Left forelimb (tissue), 1 donor: ENCODE data around the gene LSG1.

Experiments used
- DNase-seq: peaks from one replicate; pipeline ENCODE4 v3.0.0-alpha.2; 2018; ENCODE audit warnings: low spot score

Gene LSG1

GRCh38 chr3:194686816-194687637 is 15.0 kb upstream of the LSG1 start:
- DNase-seq = no peak

GRCh38 chr3:194686414-194686815 is 14.4 kb upstream of the LSG1 start:
- peak; percentile 79 for DNase-seq

- peak; percentile 95 for DNase-seq
These were observed 13.9 kb upstream of the LSG1 start, which contains the start of gene FAM43A for GRCh38 chr3:194685718-194686413. FAM43A (plus strand) TSS chr3:194685883; CDS start chr3:194686827, 944 bp downstream.

GRCh38 chr3:194685065-194685717 is 13.2 kb upstream of the LSG1 start:
- no peak for DNase-seq

- DNase-seq = no peak
These were observed 11.4 kb upstream of the LSG1 start for GRCh38 chr3:194683380-194683779.

- DNase-seq = peak; percentile 76
These were observed 10.8 kb upstream of the LSG1 start for GRCh38 chr3:194682694-194683310.

- no peak for DNase-seq
These were observed 10.2 kb upstream of the LSG1 start for GRCh38 chr3:194682189-194682693.

GRCh38 chr3:194680888-194681615 is 9.1 kb upstream of the LSG1 start:
- no peak for DNase-seq

- DNase-seq = no peak
These were observed 4.5 kb upstream of the LSG1 start for GRCh38 chr3:194676471-194676870.

- DNase-seq = no peak
These were observed 3.7 kb upstream of the LSG1 start for GRCh38 chr3:194675680-194676079.

- DNase-seq = no peak
These were observed 3.2 kb upstream of the LSG1 start for GRCh38 chr3:194675081-194675640.

- DNase-seq = no peak
These were observed 1.8 kb upstream of the LSG1 start for GRCh38 chr3:194673761-194674160.

GRCh38 chr3:194672876-194673275 is 885 bp upstream of the LSG1 start:
- DNase-seq = no peak

- DNase-seq = no peak
These were observed 486 bp downstream of the LSG1 start for GRCh38 chr3:194671511-194671899.

- DNase-seq = no peak
These were observed 4.6 kb downstream of the LSG1 start for GRCh38 chr3:194667363-194667762.

GRCh38 chr3:194664857-194665256 is 7.1 kb downstream of the LSG1 start:
- no peak for DNase-seq

GRCh38 chr3:194661946-194662345 is 10.0 kb downstream of the LSG1 start:
- no peak for DNase-seq

GRCh38 chr3:194661374-194661773 is 10.6 kb downstream of the LSG1 start:
- DNase-seq = no peak

GRCh38 chr3:194659778-194660177 is 12.2 kb downstream of the LSG1 start:
- DNase-seq = no peak

- no peak for DNase-seq
These were observed 13.3 kb downstream of the LSG1 start for GRCh38 chr3:194658477-194659242.
